Measurements from ENCODE around the gene HEMK1.

Gene HEMK1

GRCh38 chr3:50616003-50616769 is 46.9 kb downstream of the HEMK1 start:
- DNase-seq (ENCODE audit: low read depth in 2 of 2): peak; percentile 73

GRCh38 chr3:50616770-50617095 is 47.4 kb downstream of the HEMK1 start:
- peak; percentile 91 to 93 for DNase-seq (ENCODE audit: low read depth in 2 of 2)

GRCh38 chr3:50617096-50617791 is 47.9 kb downstream of the HEMK1 start, which contains the start of gene MAPKAPK3:
Gene MAPKAPK3 (plus strand): TSS chr3:50617151. CDS start chr3:50617566, 415 bp downstream.
- DNase-seq (ENCODE audit: low read depth in 2 of 2): no peak

GRCh38 chr3:50617911-50618481 is 48.7 kb downstream of the HEMK1 start:
- no peak for DNase-seq (ENCODE audit: low read depth in 2 of 2)

- no peak for DNase-seq (ENCODE audit: low read depth in 2 of 2)
Observed at GRCh38 chr3:50620420-50620819, 51.1 kb downstream of the HEMK1 start.

- DNase-seq (ENCODE audit: low read depth in 2 of 2): no peak
Observed at GRCh38 chr3:50620820-50621219, 51.5 kb downstream of the HEMK1 start.

GRCh38 chr3:50622881-50623280 is 53.6 kb downstream of the HEMK1 start:
- no peak for DNase-seq (ENCODE audit: low read depth in 2 of 2)

GRCh38 chr3:50623840-50624474 is 54.6 kb downstream of the HEMK1 start:
- DNase-seq (ENCODE audit: low read depth in 2 of 2): peak; percentile 58 to 60

- DNase-seq (ENCODE audit: low read depth in 2 of 2): no peak
Observed at GRCh38 chr3:50624634-50625033, 55.3 kb downstream of the HEMK1 start.

GRCh38 chr3:50625231-50626182 is 56.2 kb downstream of the HEMK1 start:
- DNase-seq (ENCODE audit: low read depth in 2 of 2): no peak

GRCh38 chr3:50626401-50626800 is 57.1 kb downstream of the HEMK1 start:
- DNase-seq (ENCODE audit: low read depth in 2 of 2): no peak

- DNase-seq (ENCODE audit: low read depth in 2 of 2): no peak
Observed at GRCh38 chr3:50627407-50628051, 58.2 kb downstream of the HEMK1 start.

GRCh38 chr3:50628601-50629000 is 59.3 kb downstream of the HEMK1 start:
- DNase-seq (ENCODE audit: low read depth in 2 of 2): no peak

- DNase-seq (ENCODE audit: low read depth in 2 of 2): no peak
Observed at GRCh38 chr3:50630394-50630793, 61.1 kb downstream of the HEMK1 start.

GRCh38 chr3:50630877-50631276 is 61.6 kb downstream of the HEMK1 start:
- DNase-seq (ENCODE audit: low read depth in 2 of 2): no peak

GRCh38 chr3:50632450-50632849 is 63.1 kb downstream of the HEMK1 start:
- DNase-seq (ENCODE audit: low read depth in 2 of 2): no peak

- no peak for DNase-seq (ENCODE audit: low read depth in 2 of 2)
Observed at GRCh38 chr3:50633230-50633790, 64.0 kb downstream of the HEMK1 start.

- no peak for DNase-seq (ENCODE audit: low read depth in 2 of 2)
Observed at GRCh38 chr3:50635066-50635465, 65.7 kb downstream of the HEMK1 start.

GRCh38 chr3:50637011-50637410 is 67.7 kb downstream of the HEMK1 start:
- DNase-seq (ENCODE audit: low read depth in 2 of 2): no peak

- no peak for DNase-seq (ENCODE audit: low read depth in 2 of 2)
Observed at GRCh38 chr3:50637945-50638344, 68.6 kb downstream of the HEMK1 start.
